CD4-positive, alpha-beta T cell treated with Interleukin-10 for 1 hour (primary cell): Measurements from ENCODE around the gene TAGAP.

Experiments used
- DNase-seq: peaks from one replicate; pipeline ENCODE4 v3.0.0-alpha.2; 2020

TAGAP gene

GRCh38 chr6:159044899-159045727 lies at the start of gene TAGAP:
Gene TAGAP (minus strand): TSS chr6:159044991. CDS start chr6:159044146, 845 bp downstream.
- DNase-seq = peak; percentile 95

GRCh38 chr6:159093609-159094443 lies 49.0 kb upstream of the TAGAP start:
- no peak for DNase-seq

- no peak for DNase-seq
These were observed 47.8 kb upstream of the TAGAP start for GRCh38 chr6:159092631-159093030.

GRCh38 chr6:159090530-159091480 lies 46.0 kb upstream of the TAGAP start:
- DNase-seq = no peak

GRCh38 chr6:159089909-159090308 lies 45.1 kb upstream of the TAGAP start:
- DNase-seq = no peak

GRCh38 chr6:159089443-159089842 lies 44.7 kb upstream of the TAGAP start:
- DNase-seq = no peak

- no peak for DNase-seq
These were observed 41.3 kb upstream of the TAGAP start for GRCh38 chr6:159086033-159086618.

GRCh38 chr6:159085396-159085895 lies 40.7 kb upstream of the TAGAP start:
- DNase-seq = no peak

GRCh38 chr6:159084493-159085091 lies 39.8 kb upstream of the TAGAP start:
- no peak for DNase-seq

- no peak for DNase-seq
These were observed 38.4 kb upstream of the TAGAP start for GRCh38 chr6:159083146-159083545.

- no peak for DNase-seq
These were observed 37.4 kb upstream of the TAGAP start for GRCh38 chr6:159082039-159082815.

- DNase-seq = no peak
These were observed 35.6 kb upstream of the TAGAP start for GRCh38 chr6:159080217-159080976.

GRCh38 chr6:159079367-159079766 lies 34.6 kb upstream of the TAGAP start:
- no peak for DNase-seq

GRCh38 chr6:159077123-159077522 lies 32.3 kb upstream of the TAGAP start:
- DNase-seq = no peak

GRCh38 chr6:159075506-159076228 lies 30.9 kb upstream of the TAGAP start:
- no peak for DNase-seq

- no peak for DNase-seq
These were observed 30.1 kb upstream of the TAGAP start for GRCh38 chr6:159074876-159075275.

- DNase-seq = no peak
These were observed 29.4 kb upstream of the TAGAP start for GRCh38 chr6:159074120-159074684.

GRCh38 chr6:159071843-159072769 lies 27.3 kb upstream of the TAGAP start:
- DNase-seq = no peak
